Measurements from ENCODE around the gene POLK.

POLK gene

DNA sequence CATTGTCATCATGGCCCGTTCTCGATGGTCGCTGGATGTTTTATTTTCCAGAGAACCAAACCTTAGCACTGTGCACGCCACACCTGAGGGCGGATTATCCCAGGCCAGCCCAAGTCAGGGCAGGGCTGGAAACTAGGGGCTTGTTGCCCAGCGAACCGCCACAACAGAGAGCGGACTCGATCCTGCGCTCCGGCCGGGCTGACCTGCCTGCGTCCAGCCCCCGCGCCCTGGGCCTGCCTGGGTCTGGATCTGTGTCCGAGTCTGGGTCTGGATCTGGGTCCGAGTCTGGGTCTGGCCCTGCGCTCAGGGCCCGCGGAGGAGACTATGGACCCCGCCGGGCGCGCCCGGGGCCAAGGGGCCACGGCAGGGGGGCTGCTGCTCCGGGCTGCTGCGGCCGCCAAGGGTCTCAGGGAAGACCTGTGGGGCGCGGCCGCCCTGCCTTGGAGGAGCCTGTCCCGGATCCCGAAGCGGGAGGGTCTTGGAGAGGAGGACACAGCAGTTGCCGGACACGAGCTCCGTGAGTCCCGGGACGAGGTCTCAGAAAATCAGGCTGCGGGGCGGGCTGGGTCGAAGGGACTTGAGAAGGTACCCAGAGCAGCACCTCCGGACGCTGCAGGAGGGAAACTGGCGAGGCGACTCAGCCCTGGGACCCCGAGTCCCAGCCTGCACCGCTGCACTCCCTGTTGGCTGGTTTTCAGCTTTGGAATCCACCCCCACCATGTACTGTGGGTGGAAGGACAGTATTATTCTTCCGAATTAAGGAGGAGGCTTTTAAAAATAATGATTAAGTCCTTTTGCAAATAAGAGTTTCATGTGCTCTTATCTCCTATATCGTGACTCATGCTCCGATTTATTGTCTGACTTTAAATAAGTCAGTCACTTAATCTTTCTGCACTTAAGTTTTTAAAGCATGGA is 99.9 kb downstream of the POLK start, which contains the start of gene ANKDD1B:
TSS of gene ANKDD1B (plus strand) at position 143 of the 915 bp plus-strand sequence. CDS start at position 325, 182 bp downstream.
- no peak for DNase-seq

- DNase-seq = no peak
Observed at GRCh38 chr5:75612226-75612569, 100.5 kb downstream of the POLK start.

GRCh38 chr5:75612901-75613300 is 101.2 kb downstream of the POLK start:
- no peak for DNase-seq

GRCh38 chr5:75614176-75614575 is 102.5 kb downstream of the POLK start:
- no peak for DNase-seq

GRCh38 chr5:75616371-75616881 is 104.7 kb downstream of the POLK start:
- DNase-seq = no peak

DNA sequence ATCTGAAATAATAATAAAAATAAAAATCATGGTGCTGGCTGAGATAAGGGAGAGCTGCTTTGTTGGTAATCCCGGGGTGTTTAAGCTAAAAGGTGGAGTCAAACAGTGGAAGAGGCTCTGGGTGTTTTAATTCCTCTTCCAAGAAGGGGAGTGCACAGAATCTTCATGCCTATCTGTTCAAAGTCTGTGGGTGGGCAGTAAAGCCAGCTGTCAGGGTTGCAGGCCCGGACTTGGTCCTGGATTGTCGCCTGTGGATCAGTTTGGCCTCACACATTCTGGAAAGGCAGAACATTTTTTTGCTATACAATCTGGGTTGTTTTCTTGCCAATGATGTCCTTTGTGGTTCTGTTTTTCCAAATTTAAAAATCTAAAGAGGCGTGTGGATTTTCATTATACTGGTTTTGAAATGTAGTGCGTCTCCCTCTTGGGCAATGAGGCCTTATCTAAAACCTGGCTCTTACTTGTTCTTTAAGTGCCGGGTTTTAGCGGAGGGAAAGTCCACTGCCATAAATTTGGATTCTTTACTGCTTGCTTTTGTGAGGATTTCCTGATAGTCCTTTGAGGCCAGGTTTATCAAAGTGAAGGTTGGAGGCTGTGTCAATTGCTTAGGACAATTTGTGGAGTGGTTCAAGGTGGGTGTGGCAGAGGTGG is 105.4 kb downstream of the POLK start:
- DNase-seq = no peak

GRCh38 chr5:75617736-75618352 is 106.2 kb downstream of the POLK start:
- DNase-seq = no peak

DNA sequence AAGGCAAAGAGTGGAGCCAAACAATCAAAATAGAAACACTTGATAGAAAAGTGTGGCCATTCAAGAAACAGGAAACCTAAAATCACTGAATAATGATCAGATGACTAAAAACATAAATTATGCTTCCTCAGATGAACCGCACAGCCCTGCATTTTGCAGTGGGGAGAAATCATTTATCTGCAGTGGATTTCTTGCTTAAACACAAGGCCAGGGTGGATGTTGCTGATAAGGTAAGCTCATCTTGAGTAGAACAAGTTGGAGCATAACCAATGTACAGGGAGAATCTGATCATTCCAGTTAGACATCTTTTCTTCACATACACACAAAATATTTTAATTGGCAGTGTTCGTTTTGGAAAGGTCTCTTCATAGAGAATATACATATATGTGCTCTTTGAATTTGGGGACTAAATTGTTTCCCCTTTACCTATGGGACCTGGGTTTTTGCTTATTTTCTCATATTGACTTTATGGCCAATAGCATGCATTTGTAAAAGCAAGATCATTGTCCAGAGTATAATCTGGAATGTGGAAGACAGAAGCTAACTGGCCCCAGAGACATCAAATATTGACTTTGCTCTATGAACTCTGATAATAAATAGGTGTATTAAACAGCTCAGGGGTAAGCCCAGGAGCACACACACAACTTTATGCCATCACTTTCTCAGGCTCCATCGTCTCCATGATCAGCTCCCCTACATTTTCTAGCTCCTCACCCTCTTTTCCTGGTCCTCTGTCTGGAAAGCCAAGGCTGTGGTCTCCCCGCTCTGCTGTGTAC is 108.7 kb downstream of the POLK start:
- no peak for DNase-seq

- peak; percentile 70 to 74 for DNase-seq
Observed at GRCh38 chr5:75622564-75622963, 110.9 kb downstream of the POLK start.

DNA sequence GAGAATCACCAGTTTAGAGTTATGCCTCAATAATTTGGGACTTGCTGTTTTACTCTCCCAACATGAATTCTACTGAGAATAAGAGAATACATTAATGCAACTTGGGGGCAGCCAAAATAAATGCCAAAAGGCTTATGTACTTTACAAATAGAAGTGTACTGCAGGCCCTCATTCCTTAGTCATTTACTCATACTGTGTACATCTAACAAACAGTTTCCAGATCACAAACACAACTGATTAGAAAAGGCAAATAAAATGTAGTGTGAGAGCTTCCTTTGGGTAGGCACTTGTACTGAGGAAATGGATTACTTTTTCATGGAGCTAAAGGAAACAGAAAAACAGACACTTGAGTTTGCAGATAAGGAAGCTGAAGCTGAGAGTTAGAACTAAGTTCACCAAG is 112.2 kb downstream of the POLK start:
- DNase-seq = no peak

DNA sequence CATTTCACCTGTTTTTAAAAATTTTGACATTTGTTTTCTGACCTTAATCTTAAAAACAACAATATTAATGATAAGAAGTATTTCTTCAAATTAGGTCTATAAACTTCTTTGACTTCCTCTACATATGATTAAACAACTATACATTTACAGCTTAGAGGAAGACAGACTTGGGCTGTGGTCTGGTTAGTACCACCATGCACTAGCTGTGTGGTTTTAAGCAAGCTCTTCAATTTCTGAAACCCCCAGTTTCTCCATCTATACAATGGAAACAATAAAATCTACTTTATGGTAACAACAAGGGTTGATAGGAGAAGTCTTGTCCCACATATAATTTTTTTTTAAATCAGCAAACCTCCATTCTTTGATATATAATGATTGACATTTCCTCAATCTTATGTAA is 115.3 kb downstream of the POLK start:
- no peak for DNase-seq

- DNase-seq = no peak
Observed at GRCh38 chr5:75627801-75628200, 116.1 kb downstream of the POLK start.

DNA sequence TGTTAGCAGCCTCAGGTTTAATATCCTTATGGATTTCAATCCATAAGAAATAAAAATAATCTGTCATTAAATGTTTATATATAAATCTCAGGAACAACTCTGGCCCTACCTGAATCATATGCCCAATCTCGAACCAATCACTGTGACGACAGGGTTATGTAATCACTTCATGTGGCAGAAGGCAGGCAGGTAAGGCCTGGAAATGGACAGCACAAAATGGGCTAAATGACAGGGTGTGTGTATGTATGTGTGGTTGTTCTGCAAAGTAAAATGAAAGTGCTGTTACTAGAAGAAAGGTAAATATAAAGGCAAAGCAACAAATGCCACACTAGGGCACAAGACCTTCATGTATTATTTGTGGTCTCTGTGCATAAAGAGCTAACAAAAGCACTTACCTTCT is 119.2 kb downstream of the POLK start:
- DNase-seq = no peak

- no peak for DNase-seq
Observed at GRCh38 chr5:75632321-75632720, 120.6 kb downstream of the POLK start.

GRCh38 chr5:75637949-75638348 is 126.3 kb downstream of the POLK start:
- no peak for DNase-seq

- DNase-seq = no peak
Observed at GRCh38 chr5:75639535-75640311, 128.0 kb downstream of the POLK start.

DNA sequence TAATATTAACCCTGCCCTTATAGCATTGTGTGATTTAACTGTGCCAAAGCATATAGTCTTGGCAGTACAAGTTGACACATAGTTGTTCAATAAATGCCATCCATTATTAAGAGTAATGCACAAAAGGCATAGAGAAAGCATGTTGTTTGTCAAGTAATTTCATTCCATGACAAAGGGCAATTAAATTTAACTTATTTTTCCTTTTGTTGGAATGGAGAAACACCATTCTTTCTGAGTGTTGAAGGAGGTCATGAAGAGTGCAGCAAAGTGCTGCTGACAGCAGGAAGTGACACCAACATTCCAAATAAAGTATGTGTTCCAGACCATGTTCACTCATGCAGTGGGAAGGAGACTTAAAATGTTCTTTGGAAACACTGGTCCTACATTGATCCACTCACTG is 128.7 kb downstream of the POLK start:
- no peak for DNase-seq

DNA sequence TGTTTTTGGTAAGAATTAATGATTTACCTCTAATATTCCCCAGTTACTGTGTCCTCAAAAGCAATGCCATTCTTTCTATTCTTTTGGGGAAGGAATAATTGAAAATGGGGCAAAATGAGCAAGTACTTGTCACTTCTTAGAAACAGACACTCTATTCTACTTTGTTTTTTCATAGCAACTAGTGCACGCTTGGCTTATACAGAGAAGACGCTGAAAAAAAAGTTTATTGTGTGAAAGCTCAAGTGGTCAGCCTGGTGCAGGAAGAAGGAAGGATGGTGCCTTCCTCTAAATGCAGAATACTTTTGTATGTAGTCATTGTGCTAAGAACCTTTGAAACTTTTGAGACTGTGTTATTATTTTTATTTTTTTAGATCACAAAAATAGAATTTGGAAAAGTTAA is 129.1 kb downstream of the POLK start:
- no peak for DNase-seq

DNA sequence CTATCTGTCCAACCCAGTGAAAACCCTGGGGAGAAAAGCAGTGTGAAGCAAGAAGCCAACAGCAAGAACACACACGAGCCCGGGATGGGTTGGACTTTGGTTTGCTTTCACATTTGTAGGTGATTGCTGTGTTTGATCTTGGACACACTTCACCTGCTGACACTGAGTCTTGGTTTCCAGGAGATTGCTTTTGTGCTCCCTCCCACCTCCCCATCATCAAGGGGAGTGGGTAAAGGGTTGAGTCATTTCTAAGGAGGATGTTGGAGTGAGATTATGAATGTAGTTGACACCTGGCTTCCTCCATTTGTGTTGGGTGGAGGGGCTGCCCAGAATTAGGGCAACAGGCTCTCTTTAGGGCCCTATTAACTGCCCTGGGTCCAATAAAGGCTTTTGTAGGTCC is 137.0 kb downstream of the POLK start:
- DNase-seq = no peak
